GM19023 (cell line): Measurements from ENCODE around the gene GNG3.

Source experiments
- ATAC-seq: cut with Tn5 transposase; IDR thresholded peaks from one replicate; pipeline ENCODE4 v1.9.1; 2021; ENCODE audit warnings: mild to moderate bottlenecking, moderate library complexity; ENCODE audit not compliant: unreplicated experiment

The GNG3 gene

GRCh38 chr11:62755086-62755615 is 47.7 kb downstream of the GNG3 start:
- ATAC-seq, result no peak

- ATAC-seq, result no peak
Observed at GRCh38 chr11:62757846-62758788, 50.6 kb downstream of the GNG3 start.
